GM19463 (cell line): ENCODE measurements around the gene CDH12.
"Not testable (repeated sequence)": the region's sequence is repeated elsewhere in the genome, so short reads cannot be mapped to it uniquely, and the experiment has no call there.

Experiments
- ATAC-seq: cut with Tn5 transposase; IDR thresholded peaks from one replicate; pipeline ENCODE4 v1.9.1; 2021; ENCODE audit warnings: mild to moderate bottlenecking, moderate library complexity; ENCODE audit not compliant: unreplicated experiment

The CDH12 gene

DNA sequence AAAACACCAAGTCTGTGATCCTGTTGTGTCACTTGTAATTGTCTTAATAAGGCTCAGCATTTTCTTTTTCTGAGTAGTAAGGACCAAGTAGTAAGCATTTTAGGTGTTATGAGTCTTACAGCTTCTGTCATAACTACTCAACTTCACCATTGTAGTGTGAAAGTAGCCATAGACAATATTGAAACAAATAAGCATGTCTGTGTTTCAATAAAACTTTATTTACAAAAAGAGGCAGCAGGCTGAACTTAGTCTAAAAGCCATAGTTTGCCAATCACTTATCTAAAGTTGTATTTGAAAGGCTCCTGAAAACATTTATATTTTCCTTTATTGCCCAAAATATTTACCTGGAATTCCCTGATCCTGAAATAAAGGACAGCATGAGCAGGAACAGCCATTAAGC is 796.1 kb downstream of the CDH12 start:
- ATAC-seq, result no peak

DNA sequence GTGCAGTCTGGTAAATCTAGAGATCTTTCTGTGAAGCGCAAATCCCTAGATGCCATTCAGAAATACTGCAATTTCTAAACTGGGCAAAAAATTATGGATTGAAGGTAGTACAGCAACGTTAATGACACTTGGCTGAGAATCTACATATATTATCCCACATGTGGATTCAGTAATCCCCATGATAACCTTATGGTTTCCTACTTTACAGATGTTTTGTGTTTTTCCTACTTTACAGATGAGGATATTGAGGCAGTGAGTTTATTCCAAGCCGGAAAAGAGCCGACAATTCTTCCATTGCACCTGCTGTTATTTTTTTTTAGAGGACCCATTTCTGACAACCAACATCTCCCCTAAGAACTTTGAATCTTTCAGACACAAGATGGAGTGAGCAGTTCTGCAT is 796.5 kb downstream of the CDH12 start:
- ATAC-seq, result no peak

GRCh38 chr5:22053195-22053594 is 799.9 kb downstream of the CDH12 start:
- ATAC-seq, result no peak

GRCh38 chr5:22051881-22052280 is 801.3 kb downstream of the CDH12 start:
- ATAC-seq, result no peak

- ATAC-seq, result no peak
Observed at GRCh38 chr5:22050931-22051330, 802.2 kb downstream of the CDH12 start.

- ATAC-seq, result no peak
Observed at GRCh38 chr5:22044229-22044628, 808.9 kb downstream of the CDH12 start.

DNA sequence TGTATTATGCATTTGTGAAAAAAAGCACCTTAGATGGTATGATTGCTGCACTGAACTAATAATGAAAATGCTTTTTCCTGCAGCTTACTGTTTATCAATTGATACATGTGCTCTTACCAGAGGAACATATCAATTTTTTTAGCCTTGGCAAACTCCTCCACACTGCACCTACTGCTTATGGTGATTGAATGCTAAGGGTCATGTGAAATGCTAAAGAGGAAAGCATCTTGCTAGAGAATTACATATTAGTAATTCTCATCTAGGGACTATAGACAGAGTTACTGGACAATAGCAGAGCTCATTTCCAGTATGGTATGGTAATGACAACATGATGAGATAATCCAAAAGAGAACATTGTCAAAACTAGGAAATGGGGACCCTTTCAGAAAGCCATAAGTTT is 817.1 kb downstream of the CDH12 start:
- ATAC-seq, result no peak

DNA sequence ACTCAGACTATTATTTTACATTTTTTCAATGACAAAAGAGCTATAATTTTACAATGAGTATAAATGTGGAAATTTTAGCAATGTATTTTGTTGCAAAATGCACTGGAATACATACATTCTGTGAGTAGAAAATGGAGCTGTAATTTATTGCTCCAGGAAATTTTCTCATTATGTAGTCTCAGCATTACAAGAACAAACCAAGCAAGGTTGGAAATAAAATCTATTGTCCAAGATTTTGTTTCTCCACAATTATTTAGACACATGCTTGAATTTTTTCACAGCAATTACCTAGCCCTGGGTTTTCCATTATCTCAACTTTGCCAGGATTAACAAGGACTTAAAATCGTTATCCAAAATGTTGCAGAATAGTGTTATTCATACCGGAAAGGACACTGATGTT is 820.1 kb downstream of the CDH12 start:
- ATAC-seq, result no peak

DNA sequence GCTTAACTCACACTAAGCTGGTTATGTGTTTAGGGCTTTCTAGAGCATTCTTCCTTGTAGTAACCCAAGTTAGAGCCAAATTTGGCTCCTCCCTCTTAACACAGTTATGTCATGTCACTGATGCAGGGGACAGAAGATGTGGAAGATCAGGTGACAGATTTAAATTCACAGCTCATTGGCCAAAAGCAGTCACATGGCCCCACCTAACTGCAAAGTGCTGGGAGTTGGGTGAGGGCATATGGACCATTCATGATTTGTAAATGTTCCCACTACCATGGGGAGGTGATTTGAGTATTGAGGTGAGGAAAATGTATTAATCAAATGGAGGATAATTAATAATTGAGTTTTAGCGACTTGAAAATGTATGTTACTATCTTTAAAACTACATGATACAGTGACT is 829.4 kb downstream of the CDH12 start:
- no peak for ATAC-seq

GRCh38 chr5:22012893-22013292 is 840.3 kb downstream of the CDH12 start:
- not testable (repeated sequence) for ATAC-seq

GRCh38 chr5:22010808-22011207 is 842.3 kb downstream of the CDH12 start:
- ATAC-seq, result not testable (repeated sequence)

- ATAC-seq, result not testable (repeated sequence)
Observed at GRCh38 chr5:22001097-22001496, 852.0 kb downstream of the CDH12 start.

GRCh38 chr5:21985799-21986198 is 867.3 kb downstream of the CDH12 start:
- ATAC-seq, result not testable (repeated sequence)

DNA sequence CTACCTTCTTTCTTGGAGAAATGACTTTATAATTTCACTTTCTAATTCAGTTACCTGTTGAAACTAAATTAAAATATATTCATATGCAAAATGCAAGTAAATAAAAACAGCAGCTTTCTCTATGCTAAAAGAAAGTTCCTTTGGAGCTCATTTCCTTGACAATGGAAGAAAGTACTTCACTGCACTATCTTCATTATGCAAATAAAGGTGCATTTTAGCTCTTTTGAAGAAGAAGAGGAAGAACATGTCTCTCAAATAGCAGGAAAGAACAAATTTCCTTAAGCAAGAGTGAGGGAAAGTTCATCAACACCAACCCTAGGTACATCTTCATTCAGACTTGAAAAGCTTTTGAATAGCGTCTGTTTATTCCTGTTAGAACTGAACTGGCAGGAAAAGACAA is 901.6 kb downstream of the CDH12 start:
- not testable (repeated sequence) for ATAC-seq

DNA sequence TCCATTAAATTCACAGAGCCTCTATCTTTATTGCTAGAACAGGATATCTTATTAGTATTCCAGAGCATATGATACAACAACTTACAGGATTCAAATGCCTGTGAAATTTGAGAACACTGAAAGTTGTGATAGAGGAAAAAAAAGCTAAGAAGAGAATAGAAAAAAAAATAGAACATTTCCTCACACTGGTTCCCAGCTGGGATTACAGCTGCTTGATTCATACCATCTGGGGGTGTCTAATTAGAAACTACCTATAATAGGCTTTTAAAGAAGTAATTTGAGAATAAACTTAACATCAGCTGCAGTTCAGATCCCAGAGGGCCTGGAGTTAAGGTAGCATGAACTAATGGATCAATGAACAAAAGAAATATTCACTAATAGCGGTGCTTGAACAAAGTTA is 922.0 kb downstream of the CDH12 start:
- no peak for ATAC-seq

DNA sequence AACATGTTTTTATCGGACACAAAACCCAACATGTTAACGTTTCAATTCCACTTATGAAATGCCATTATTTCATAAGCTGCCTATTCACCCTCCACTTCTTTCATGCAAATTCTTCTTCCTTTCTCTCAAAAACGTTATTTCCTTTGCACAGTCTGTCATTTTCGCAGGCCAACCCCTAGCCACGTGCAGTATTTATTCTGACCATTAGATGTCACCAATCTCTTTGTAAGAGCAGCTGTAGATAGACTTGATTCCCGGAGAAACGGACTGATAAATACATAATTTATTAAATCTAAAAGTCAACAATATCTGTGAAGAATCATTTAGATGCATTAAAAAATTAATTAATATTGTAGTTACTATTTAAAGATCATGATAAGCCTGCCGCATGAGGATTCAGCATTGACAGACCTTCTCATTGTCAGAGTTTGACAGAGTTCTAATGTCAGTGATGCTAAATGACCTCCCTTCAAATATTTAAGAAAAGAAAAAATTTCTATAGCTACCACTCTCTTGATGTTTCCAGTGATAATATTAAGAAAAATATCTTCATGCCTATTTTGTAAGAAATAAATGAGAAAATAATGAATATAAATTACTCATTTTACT is 933.6 kb downstream of the CDH12 start:
- peak; percentile 92 for ATAC-seq

- ATAC-seq, result no peak
Observed at GRCh38 chr5:21918451-21918850, 934.7 kb downstream of the CDH12 start.

- ATAC-seq, result no peak
Observed at GRCh38 chr5:21910731-21911130, 942.4 kb downstream of the CDH12 start.

GRCh38 chr5:21895766-21896350 is 957.3 kb downstream of the CDH12 start:
- ATAC-seq, result no peak

- ATAC-seq, result no peak
Observed at GRCh38 chr5:21893161-21893560, 960.0 kb downstream of the CDH12 start.

GRCh38 chr5:21889581-21889980 is 963.6 kb downstream of the CDH12 start:
- ATAC-seq, result no peak

- no peak for ATAC-seq
Observed at GRCh38 chr5:21882074-21882745, 970.9 kb downstream of the CDH12 start.
